22Rv1 (cell line): ENCODE results near the gene KIRREL3.

ENCODE experiments used
- H3K27ac ChIP-seq: fragments of 450-650 bp; 2 replicates; pipeline ENCODE4 v1.5.1; 2017
- CTCF ChIP-seq: fragments of 450-650 bp; IDR thresholded peaks from 2 replicates; pipeline ENCODE4 v1.5.1; 2017; ENCODE audit warnings: mild to moderate bottlenecking
- ZFX ChIP-seq: fragments of 450-650 bp; IDR thresholded peaks from 2 replicates; pipeline ENCODE4 v1.6.1; 2017; ENCODE audit warnings: antibody characterized with exemption, borderline replicate concordance

KIRREL3 gene

GRCh38 chr11:126544108-126545056 lies 456.2 kb downstream of the KIRREL3 start:
- H3K27ac ChIP-seq, result no peak overlapping the region
- TF ChIP-seq CTCF (no peak), ZFX (no peak)

GRCh38 chr11:126543691-126544090 lies 456.9 kb downstream of the KIRREL3 start:
- H3K27ac ChIP-seq, result no peak overlapping the region
- TF ChIP-seq ZFX (no peak), CTCF (no peak)

- TF ChIP-seq ZFX (no peak), CTCF (no peak)
- H3K27ac ChIP-seq, result no peak overlapping the region
Measured at GRCh38 chr11:126542334-126543015, 458.1 kb downstream of the KIRREL3 start.

GRCh38 chr11:126538071-126538470 lies 462.5 kb downstream of the KIRREL3 start:
- TF ChIP-seq ZFX (no peak), CTCF (no peak)
- no peak overlapping the region for H3K27ac ChIP-seq

GRCh38 chr11:126537492-126537891 lies 463.1 kb downstream of the KIRREL3 start:
- no peak overlapping the region for H3K27ac ChIP-seq
- TF ChIP-seq CTCF, result no peak
- no peak for TF ChIP-seq ZFX

GRCh38 chr11:126534141-126534805 lies 466.3 kb downstream of the KIRREL3 start:
- no peak for TF ChIP-seq CTCF
- no peak for TF ChIP-seq ZFX
- no peak overlapping the region for H3K27ac ChIP-seq

GRCh38 chr11:126533560-126533959 lies 467.0 kb downstream of the KIRREL3 start:
- H3K27ac ChIP-seq, result no peak overlapping the region
- TF ChIP-seq CTCF (no peak), ZFX (no peak)
